GM23338 (cell line): ENCODE measurements around the gene EHD3. TPM values are rescaled to one million over a fixed set of nuclear protein-coding genes. Genes with fewer than 3 reads are reported as not detected.

Experiments
- ATAC-seq: fragments of 200-7000 bp; cut with Tn5 transposase; 3 replicates; pipeline ENCODE4 v1.9.1; 2020
- DNase-seq: peaks from one replicate; pipeline ENCODE4 v3.0.0-alpha.2; 2015; ENCODE audit warnings: low spot score
- H2AFZ ChIP-seq: fragments of 200-600 bp; sonication (generic); 2 replicates; pipeline ENCODE4 v1.8.0; 2016; ENCODE audit warnings: antibody characterized with exemption, mild to moderate bottlenecking, moderate library complexity
- H3F3A ChIP-seq: fragments of 200-600 bp; sonication (generic); replicated peaks from 2 replicates; pipeline ENCODE4 v1.8.0; 2017; ENCODE audit warnings: antibody characterized with exemption, mixed run types, low read depth
- H3K27ac ChIP-seq: fragments of 200-600 bp; sonication (generic); 2 replicates; pipeline ENCODE4 v1.6.1; 2016; ENCODE audit warnings: low read depth
- H3K27me3 ChIP-seq: fragments of 200-600 bp; sonication (generic); 2 replicates; pipeline ENCODE4 v1.8.0; 2016; ENCODE audit warnings: mild to moderate bottlenecking, mixed run types, moderate library complexity; ENCODE audit not compliant: insufficient read depth
- H3K36me3 ChIP-seq: fragments of 200-600 bp; sonication (generic); 2 replicates; pipeline ENCODE4 v1.8.0; 2016; ENCODE audit warnings: mild to moderate bottlenecking; ENCODE audit not compliant: insufficient read depth
- H3K4me1 ChIP-seq: fragments of 200-600 bp; sonication (generic); 2 replicates; pipeline ENCODE4 v1.8.0; 2016; ENCODE audit warnings: mild to moderate bottlenecking, moderate library complexity; ENCODE audit not compliant: insufficient read depth
- H3K4me2 ChIP-seq: fragments of 200-600 bp; sonication (generic); 2 replicates; pipeline ENCODE4 v1.7.1; 2017; ENCODE audit warnings: mixed run types
- H3K4me3 ChIP-seq: fragments of 200-600 bp; sonication (generic); 2 replicates; pipeline ENCODE4 v1.6.1; 2016; ENCODE audit warnings: mixed run types
- H3K79me2 ChIP-seq: fragments of 200-600 bp; sonication (generic); replicated peaks from 2 replicates; pipeline ENCODE4 v1.8.0; 2017; ENCODE audit warnings: mild to moderate bottlenecking; ENCODE audit not compliant: insufficient read depth
- H3K9me2 ChIP-seq: fragments of 200-600 bp; sonication (generic); 2 replicates; pipeline ENCODE4 v1.8.0; 2017; ENCODE audit not compliant: insufficient read depth
- H4K20me1 ChIP-seq: fragments of 200-600 bp; sonication (generic); replicated peaks from 2 replicates; pipeline ENCODE4 v1.8.0; 2017; ENCODE audit warnings: mild to moderate bottlenecking; ENCODE audit not compliant: insufficient read depth
- H3K27ac Mint-ChIP-seq: 2 replicates; pipeline ENCODE4 v1.8.0; 2020; ENCODE audit warnings: inconsistent platforms, mild to moderate bottlenecking, moderate library complexity, mixed read lengths
- H3K27me3 Mint-ChIP-seq: 3 replicates; pipeline ENCODE4 v1.8.0; 2022; ENCODE audit warnings: low read depth, mild to moderate bottlenecking, moderate library complexity, mixed read lengths, inconsistent platforms; ENCODE audit not compliant: insufficient read depth, poor library complexity
- H3K36me3 Mint-ChIP-seq: 3 replicates; pipeline ENCODE4 v1.8.0; 2021; ENCODE audit warnings: low read depth, mild to moderate bottlenecking, inconsistent platforms, moderate library complexity, mixed read lengths
- H3K4me1 Mint-ChIP-seq: 3 replicates; pipeline ENCODE4 v1.8.0; 2020; ENCODE audit warnings: mild to moderate bottlenecking, inconsistent platforms, mixed read lengths
- H3K4me3 Mint-ChIP-seq: 3 replicates; pipeline ENCODE4 v1.8.0; 2021; ENCODE audit warnings: moderate library complexity, mild to moderate bottlenecking, inconsistent platforms, mixed read lengths
- H3K9me3 Mint-ChIP-seq: 3 replicates; pipeline ENCODE4 v1.8.0; 2020; ENCODE audit warnings: moderate library complexity, mild to moderate bottlenecking, inconsistent platforms, mixed read lengths
- CREB1 ChIP-seq: fragments of 250-450 bp; sonication (Bioruptor Pico); IDR thresholded peaks from 2 replicates; pipeline ENCODE4 v1.5.0; 2020; ENCODE audit warnings: low read depth, mild to moderate bottlenecking, moderate library complexity
- STAT1 ChIP-seq: IDR thresholded peaks from one replicate; pipeline ENCODE4 v1.6.1; 2016; ENCODE audit warnings: antibody characterized with exemption; ENCODE audit not compliant: unreplicated experiment
- ZNF331 ChIP-seq: fragments of 250-450 bp; sonication (Bioruptor Pico); IDR thresholded peaks from 2 replicates; pipeline ENCODE4 v1.5.0; 2020; ENCODE audit warnings: low read depth, mild to moderate bottlenecking, moderate library complexity
- ZNF462 ChIP-seq: fragments of 250-450 bp; sonication (Bioruptor Pico); IDR thresholded peaks from 2 replicates; pipeline ENCODE4 v1.5.0; 2020; ENCODE audit warnings: mild to moderate bottlenecking, moderate library complexity
- polyA plus RNA-seq: library from polyadenylated mRNA; unstranded; fragments of >200 nt; fragmentation: Nextera tagmentation; extraction: Ambion mirVana; gene quantifications from 2 replicates; pipeline ENCODE4 v1.2.1, GENCODE V29; 2016
- total RNA-seq: library from RNA; depleted of rRNA; stranded (reverse); fragments of >200 nt; shearing (Covaris generic); gene quantifications from 2 replicates; pipeline ENCODE4 v1.2.3, GENCODE V29; 2014
- TF ChIP-seq, protein P1 (sequence below): IDR thresholded peaks from one replicate; pipeline ENCODE4 v1.6.1; 2018; ENCODE audit warnings: antibody characterized with exemption; ENCODE audit not compliant: unreplicated experiment

The EHD3 gene
- total and polyA plus RNA-seq, 2 experiments from 2014 or later, result 3.3 to 12.6 TPM

DNA sequence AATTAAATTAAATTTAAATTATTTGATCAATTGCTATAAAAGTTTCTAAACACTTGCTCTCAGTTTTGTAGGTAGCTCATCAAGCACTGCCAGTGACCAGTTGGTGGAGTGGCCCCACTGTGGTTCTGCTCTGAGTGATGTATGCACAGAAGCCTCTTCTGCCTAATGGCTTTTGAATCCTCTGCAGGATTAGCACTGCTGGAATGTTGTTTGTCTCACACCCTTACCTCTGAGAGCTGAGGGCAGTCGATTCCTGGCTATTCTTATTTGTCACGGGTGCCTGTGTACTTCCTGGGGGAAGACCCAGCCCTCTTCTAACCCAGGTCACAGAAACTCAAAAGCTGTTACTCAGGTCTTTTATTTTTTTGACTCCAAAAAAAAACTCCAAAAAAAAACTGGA is 26.2 kb upstream of the EHD3 start:
- H3K4me2 ChIP-seq, result no peak overlapping the region
- 0 out of 2 replicates have a peak, but pooled peaks have one; percentile 53 for TF ChIP-seq ZNF462 (CRISPR knock-in tag)
- TF ChIP-seq CREB1, result no peak
- ATAC-seq, result peak; percentile 90
- no peaks in the 10 kb centered on the region; the same call in 2 of the 3 replicates for H3K9me3 Mint-ChIP-seq
- H3K4me1 ChIP-seq, result peaks cover 8% of the 10 kb centered on the region; the same call in 1 of the 2 replicates
- no peaks in the 10 kb centered on the region for H3K27me3 ChIP-seq
- no peaks in the 10 kb centered on the region for H3F3A ChIP-seq
- no peaks in the 10 kb centered on the region for H3K27me3 Mint-ChIP-seq
- H4K20me1 ChIP-seq, result no peaks in the 10 kb centered on the region
- no peaks in the 10 kb centered on the region for H3K9me2 ChIP-seq
- no peaks in the 10 kb centered on the region for H3K36me3 ChIP-seq
- no peaks in the 10 kb centered on the region for H3K79me2 ChIP-seq
- peaks cover 8% of the 10 kb centered on the region; the same call in 2 of the 3 replicates for H3K4me1 Mint-ChIP-seq
- no peak overlapping the region for H2AFZ ChIP-seq
- H3K36me3 Mint-ChIP-seq, result no peaks in the 10 kb centered on the region
- no peak overlapping the region for H3K4me3 ChIP-seq
- DNase-seq, result peak; percentile 26
- H3K27ac Mint-ChIP-seq, result no peak overlapping the region; the same call in 1 of the 2 replicates
- no peak overlapping the region for H3K27ac ChIP-seq
- H3K4me3 Mint-ChIP-seq, result no peak overlapping the region

GRCh38 chr2:31208240-31208639 is 25.7 kb upstream of the EHD3 start:
- Histone ChIP-seq H3K36me3 (no peaks in the 10 kb centered on the region), H4K20me1 (no peaks in the 10 kb centered on the region), H3K27ac (no peak overlapping the region), H3K4me1 (peaks cover 8% of the 10 kb centered on the region; the same call in 1 of the 2 replicates), H3K9me2 (no peaks in the 10 kb centered on the region), H3F3A (no peaks in the 10 kb centered on the region), H3K4me2 (no peak overlapping the region), H3K27me3 (no peaks in the 10 kb centered on the region), H2AFZ (peak overlapping the region; percentile 43; the same call in 1 of the 2 replicates), H3K4me3 (no peak overlapping the region), H3K79me2 (no peaks in the 10 kb centered on the region)
- no peak for ATAC-seq
- H3K36me3 Mint-ChIP-seq, result no peaks in the 10 kb centered on the region
- no peak overlapping the region for H3K4me3 Mint-ChIP-seq
- no peaks in the 10 kb centered on the region; the same call in 2 of the 3 replicates for H3K9me3 Mint-ChIP-seq
- no peak for DNase-seq
- H3K4me1 Mint-ChIP-seq, result peaks cover 8% of the 10 kb centered on the region; the same call in 2 of the 3 replicates
- no peaks in the 10 kb centered on the region for H3K27me3 Mint-ChIP-seq
- H3K27ac Mint-ChIP-seq, result peak overlapping the region; percentile 77; the same call in 1 of the 2 replicates
- TF ChIP-seq, protein P1, sequence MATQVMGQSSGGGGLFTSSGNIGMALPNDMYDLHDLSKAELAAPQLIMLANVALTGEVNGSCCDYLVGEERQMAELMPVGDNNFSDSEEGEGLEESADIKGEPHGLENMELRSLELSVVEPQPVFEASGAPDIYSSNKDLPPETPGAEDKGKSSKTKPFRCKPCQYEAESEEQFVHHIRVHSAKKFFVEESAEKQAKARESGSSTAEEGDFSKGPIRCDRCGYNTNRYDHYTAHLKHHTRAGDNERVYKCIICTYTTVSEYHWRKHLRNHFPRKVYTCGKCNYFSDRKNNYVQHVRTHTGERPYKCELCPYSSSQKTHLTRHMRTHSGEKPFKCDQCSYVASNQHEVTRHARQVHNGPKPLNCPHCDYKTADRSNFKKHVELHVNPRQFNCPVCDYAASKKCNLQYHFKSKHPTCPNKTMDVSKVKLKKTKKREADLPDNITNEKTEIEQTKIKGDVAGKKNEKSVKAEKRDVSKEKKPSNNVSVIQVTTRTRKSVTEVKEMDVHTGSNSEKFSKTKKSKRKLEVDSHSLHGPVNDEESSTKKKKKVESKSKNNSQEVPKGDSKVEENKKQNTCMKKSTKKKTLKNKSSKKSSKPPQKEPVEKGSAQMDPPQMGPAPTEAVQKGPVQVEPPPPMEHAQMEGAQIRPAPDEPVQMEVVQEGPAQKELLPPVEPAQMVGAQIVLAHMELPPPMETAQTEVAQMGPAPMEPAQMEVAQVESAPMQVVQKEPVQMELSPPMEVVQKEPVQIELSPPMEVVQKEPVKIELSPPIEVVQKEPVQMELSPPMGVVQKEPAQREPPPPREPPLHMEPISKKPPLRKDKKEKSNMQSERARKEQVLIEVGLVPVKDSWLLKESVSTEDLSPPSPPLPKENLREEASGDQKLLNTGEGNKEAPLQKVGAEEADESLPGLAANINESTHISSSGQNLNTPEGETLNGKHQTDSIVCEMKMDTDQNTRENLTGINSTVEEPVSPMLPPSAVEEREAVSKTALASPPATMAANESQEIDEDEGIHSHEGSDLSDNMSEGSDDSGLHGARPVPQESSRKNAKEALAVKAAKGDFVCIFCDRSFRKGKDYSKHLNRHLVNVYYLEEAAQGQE, result no peak
- no peak for TF ChIP-seq ZNF331 (CRISPR knock-in tag)
- no peak for TF ChIP-seq STAT1
